Measurements from ENCODE around the gene SUN1.
"Not testable (repeated sequence)": the region's sequence is repeated elsewhere in the genome, so short reads cannot be mapped to it uniquely, and the experiment has no call there.

DNA sequence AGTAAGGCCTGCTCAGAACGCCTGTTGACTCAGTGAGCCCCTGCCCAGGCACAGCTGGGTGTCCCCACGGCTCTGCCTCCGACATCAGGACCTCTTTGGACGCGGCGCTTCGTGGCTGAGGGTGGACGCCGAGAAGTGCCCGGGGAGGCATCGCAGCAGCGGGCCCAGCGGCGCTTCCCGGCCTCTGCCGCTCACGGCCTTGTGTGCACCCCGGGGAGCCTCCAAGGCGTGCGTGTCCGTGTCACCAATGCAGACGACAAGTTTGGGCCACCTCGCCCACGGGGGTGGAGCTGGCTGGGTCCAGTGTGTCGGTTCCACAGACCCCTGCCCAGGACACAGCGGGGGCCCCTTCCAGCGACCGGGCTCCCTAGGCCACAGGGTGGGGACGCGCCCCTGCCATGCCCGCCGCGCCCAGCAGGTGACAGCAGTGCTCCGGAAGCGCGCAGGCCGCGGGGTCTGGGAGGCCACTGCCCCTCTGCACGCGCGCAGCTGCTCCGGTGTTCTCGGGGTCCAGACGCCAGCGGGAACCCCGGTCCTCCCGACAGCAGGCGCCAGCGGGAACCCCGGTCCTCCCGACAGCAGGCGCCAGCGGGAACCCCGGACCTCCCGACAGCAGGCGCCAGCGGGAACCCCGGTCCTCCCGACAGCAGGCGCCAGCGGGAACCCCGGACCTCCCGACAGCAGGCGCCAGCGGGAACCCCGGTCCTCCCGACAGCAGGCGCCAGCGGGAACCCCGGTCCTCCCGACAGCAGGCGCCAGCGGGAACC is 76.5 kb downstream of the SUN1 start:
- TF ChIP-seq, protein P1, sequence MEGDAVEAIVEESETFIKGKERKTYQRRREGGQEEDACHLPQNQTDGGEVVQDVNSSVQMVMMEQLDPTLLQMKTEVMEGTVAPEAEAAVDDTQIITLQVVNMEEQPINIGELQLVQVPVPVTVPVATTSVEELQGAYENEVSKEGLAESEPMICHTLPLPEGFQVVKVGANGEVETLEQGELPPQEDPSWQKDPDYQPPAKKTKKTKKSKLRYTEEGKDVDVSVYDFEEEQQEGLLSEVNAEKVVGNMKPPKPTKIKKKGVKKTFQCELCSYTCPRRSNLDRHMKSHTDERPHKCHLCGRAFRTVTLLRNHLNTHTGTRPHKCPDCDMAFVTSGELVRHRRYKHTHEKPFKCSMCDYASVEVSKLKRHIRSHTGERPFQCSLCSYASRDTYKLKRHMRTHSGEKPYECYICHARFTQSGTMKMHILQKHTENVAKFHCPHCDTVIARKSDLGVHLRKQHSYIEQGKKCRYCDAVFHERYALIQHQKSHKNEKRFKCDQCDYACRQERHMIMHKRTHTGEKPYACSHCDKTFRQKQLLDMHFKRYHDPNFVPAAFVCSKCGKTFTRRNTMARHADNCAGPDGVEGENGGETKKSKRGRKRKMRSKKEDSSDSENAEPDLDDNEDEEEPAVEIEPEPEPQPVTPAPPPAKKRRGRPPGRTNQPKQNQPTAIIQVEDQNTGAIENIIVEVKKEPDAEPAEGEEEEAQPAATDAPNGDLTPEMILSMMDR (IDR thresholded peaks at IDR 0.05): peak in 3 of 4 experiments; percentile 63 to 93 (median 75)
- not testable (repeated sequence) for TF ChIP-seq POLR2AphosphoS5 (IDR thresholded peaks at IDR 0.05)
